ENCODE measurements around the gene SHROOM4. TPM values are rescaled to one million over a fixed set of nuclear protein-coding genes. Genes with fewer than 3 reads are reported as not detected.

Gene SHROOM4
- total and polyA plus RNA-seq, 5 experiments from 2014 or later = not detected

DNA sequence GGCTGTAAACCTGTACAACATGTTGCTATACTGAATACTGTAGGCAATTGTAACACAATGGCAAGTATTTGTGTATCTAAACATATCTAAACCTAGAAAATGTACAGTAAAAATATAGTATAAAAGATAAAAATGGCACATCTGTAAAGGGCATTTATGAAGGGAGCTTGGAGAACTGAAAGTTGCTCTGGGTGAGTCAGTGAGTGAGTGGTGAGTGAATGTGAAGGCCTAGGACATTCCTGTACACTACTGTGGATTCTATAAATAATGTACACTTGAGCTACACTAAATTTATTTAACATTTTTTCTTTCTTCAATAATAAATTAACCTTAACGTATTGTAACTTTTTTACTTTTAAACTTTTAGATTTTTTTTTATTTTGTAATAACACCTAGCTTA lies 5.0 kb upstream of the SHROOM4 start:
- H3K36me3 Mint-ChIP-seq = peaks cover 0 to 5% (median 0%) of the 10 kb centered on the region in 3 donors
- peaks cover 4 to 19% (median 12%) of the 10 kb centered on the region in 5 donors for H3K27me3 Mint-ChIP-seq
- ATAC-seq (no peak), DNase-seq (no peak)
- POLR2A ChIA-PET = no interaction called here
- H3K9me3 Mint-ChIP-seq = peaks cover 0 to 8% (median 0%) of the 10 kb centered on the region in 9 donors
- H3K4me1 Mint-ChIP-seq = peaks cover 0 to 9% (median 3%) of the 10 kb centered on the region in 4 donors
- no peak overlapping the region for H3K27ac Mint-ChIP-seq
- no peak overlapping the region for H3K4me3 Mint-ChIP-seq

DNA sequence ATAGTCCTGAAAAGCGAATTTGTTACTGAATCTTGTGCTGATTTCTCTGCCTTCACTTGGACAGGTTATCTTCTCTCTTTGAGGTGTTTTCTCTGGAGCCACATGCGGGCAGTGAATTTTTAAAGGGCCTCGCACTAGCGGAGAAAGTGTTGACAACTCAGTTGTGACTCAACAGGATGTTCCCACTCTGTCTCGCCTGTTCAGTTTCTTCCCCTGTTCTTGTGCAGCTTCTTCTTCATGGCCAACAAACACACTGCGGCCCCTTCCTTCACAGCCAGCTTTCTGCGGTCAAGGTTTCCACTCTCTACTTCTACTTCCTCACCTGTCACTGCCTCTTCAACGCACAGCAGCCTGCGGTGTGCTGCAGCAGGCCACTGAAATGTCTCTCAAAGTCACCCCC lies 1.1 kb upstream of the SHROOM4 start:
- no peak for ATAC-seq
- H3K36me3 Mint-ChIP-seq = no peaks in the 10 kb centered on the region
- peaks cover 0 to 9% (median 4%) of the 10 kb centered on the region in 4 donors for H3K4me1 Mint-ChIP-seq
- H3K9me3 Mint-ChIP-seq = peaks cover 0 to 2% (median 0%) of the 10 kb centered on the region in 9 donors
- peaks cover 12 to 40% (median 23%) of the 10 kb centered on the region in 5 donors for H3K27me3 Mint-ChIP-seq
- DNase-seq = no peak
- POLR2A ChIA-PET = no interaction called here
- peak overlapping the region in 1 of 10 donors; percentile 10 for H3K4me3 Mint-ChIP-seq
- no peak overlapping the region for H3K27ac Mint-ChIP-seq

DNA sequence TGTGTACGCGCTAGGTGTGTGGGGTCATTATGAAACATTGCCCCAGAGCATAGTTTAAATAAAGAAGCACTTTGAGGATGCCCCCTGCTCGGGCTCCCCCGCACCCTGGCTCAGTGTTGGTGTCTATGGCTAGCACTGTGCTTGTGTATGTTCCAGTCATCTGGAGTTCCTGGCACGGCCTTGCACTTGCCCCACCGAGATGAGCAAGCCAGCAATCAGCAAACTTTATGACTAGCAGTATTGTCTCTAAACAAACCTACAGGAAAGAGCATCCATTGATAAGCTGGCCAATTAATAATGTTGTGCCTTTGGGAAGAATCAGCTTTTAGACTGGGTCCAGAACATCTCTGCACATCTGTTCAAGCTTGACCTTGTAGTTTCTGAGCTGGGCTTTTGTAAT lies 707 bp upstream of the SHROOM4 start:
- peaks cover 0 to 9% (median 4%) of the 10 kb centered on the region in 4 donors for H3K4me1 Mint-ChIP-seq
- peaks cover 0 to 2% (median 0%) of the 10 kb centered on the region in 9 donors for H3K9me3 Mint-ChIP-seq
- no peak overlapping the region for H3K27ac Mint-ChIP-seq
- POLR2A ChIA-PET = no interaction called here
- peaks cover 12 to 44% (median 24%) of the 10 kb centered on the region in 5 donors for H3K27me3 Mint-ChIP-seq
- H3K4me3 Mint-ChIP-seq = peak overlapping the region in 3 of 10 donors; percentile 26 to 48 (median 44)
- no peak for DNase-seq
- no peak for ATAC-seq
- H3K36me3 Mint-ChIP-seq = no peaks in the 10 kb centered on the region

DNA sequence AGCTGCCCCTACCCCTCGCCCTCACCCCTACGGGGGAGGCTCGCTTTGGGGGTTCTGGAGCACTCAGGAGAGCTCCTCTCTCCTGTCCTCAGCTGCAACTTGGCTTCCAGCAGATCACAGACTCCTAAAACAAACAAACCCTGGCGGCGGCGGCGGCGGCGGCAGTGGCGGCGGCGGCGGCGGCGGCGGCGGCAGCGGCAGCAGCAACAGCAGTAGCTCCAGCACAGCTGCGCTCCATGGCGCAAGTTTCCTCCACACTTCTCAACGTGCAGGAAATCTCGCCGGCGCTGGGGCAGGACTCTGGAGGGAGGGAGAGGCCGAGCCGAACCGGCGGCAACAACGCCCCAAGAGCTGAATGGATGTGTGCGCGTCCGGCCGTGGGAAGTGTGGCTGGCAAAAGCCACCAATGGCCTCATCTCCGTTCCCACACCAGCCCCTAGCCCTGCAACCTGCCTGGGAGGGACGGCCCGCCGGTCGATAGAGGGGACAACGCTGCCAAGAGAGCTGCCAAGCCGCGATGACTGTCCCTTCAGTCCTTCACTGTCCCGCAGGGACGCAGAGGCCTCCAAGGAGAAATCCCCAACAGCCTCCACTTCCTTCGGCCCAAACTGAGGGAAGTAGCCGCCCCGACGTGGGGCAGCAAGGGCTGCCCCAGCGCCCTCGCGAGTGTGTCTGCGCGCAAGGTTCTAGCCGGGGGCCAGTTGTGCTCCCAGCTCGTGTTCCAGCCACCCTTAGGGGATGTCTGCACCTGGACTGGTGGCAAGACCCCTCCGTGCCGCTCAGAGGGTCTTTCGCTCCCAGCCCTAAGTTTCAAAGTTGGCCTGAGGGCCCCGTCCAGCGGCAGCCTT lies 775 bp downstream of the SHROOM4 start:
- Mint-ChIP-seq H3K4me3 (peak overlapping the region in 4 of 10 donors; percentile 22 to 61 (median 38)), H3K27me3 (peaks cover 12 to 49% (median 24%) of the 10 kb centered on the region in 5 donors), H3K4me1 (peaks cover 0 to 9% (median 4%) of the 10 kb centered on the region in 4 donors), H3K36me3 (no peaks in the 10 kb centered on the region), H3K27ac (no peak overlapping the region), H3K9me3 (peaks cover 0 to 2% (median 0%) of the 10 kb centered on the region in 9 donors)
- DNase-seq (no peak), ATAC-seq (no peak)
- POLR2A ChIA-PET = no interaction called here

DNA sequence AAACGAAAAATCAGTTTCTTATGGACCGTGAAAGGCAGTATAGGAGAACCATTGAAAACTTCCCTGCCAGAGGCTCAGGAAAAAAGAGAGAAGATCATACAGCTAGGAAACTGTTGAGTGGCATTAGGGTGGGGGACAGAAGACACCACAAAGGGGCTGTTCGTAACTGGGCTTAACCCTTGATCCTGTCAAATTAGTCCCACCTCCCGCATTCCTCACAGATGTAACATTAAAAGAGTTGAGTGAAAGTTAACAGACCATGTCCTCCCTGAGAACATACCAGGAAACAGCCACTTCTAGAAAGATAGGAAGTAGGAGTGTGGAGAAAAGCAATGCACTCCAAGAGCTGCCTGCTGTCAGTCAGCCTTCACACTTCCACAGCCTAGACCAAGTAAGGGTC lies 8.7 kb downstream of the SHROOM4 start:
- ATAC-seq (no peak), DNase-seq (no peak)
- Mint-ChIP-seq H3K4me3 (no peak overlapping the region), H3K27me3 (peaks cover 2 to 14% (median 9%) of the 10 kb centered on the region in 5 donors), H3K9me3 (no peaks in the 10 kb centered on the region), H3K4me1 (no peaks in the 10 kb centered on the region), H3K27ac (no peak overlapping the region), H3K36me3 (no peaks in the 10 kb centered on the region)
- POLR2A ChIA-PET = no interaction called here

DNA sequence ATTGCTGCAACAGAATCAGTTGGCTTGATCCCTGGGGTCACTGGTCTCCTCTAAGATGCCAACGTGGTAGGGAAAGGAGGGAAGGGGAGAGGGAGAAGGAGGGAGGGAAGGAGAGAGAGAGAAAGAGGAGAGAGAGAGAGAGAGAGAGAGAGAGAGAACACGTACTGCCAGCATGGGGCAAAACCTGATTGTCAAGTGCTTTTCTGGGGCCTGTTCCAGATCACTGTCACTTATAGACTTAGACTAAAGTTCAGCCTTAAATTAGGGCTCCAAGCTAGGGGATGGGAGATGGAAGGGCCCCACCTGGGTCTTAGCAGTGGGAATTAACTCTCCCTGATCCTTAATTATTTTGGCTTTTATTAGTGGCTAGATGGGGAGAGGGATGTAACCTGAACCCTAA lies 12.9 kb downstream of the SHROOM4 start:
- no peaks in the 10 kb centered on the region for H3K9me3 Mint-ChIP-seq
- ATAC-seq (no peak), DNase-seq (no peak)
- peaks cover 0 to 13% (median 5%) of the 10 kb centered on the region in 5 donors for H3K27me3 Mint-ChIP-seq
- no peak overlapping the region for H3K4me3 Mint-ChIP-seq
- POLR2A ChIA-PET = no interaction called here
- no peaks in the 10 kb centered on the region for H3K4me1 Mint-ChIP-seq
- H3K36me3 Mint-ChIP-seq = no peaks in the 10 kb centered on the region
- no peak overlapping the region for H3K27ac Mint-ChIP-seq

DNA sequence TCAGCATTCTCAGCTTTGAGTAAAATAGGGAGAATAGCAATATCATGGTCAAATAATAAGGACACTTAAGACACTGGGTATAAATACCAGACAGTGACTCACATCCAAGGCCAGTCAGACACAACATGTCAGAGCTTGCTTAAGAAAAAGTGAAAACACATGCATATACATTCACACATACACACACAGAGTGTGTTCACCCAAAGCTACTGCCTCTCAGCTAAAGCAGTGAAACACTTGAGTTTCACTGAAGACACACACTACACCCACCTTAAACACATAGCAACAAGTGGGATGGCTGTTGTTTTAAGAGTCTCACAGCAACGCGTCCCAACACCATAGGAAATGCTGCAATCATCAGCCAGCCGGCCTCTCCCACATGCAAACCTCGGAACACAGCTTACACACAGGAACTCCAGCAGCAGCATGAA lies 14.4 kb downstream of the SHROOM4 start:
- H3K36me3 Mint-ChIP-seq = no peaks in the 10 kb centered on the region
- H3K9me3 Mint-ChIP-seq = no peaks in the 10 kb centered on the region
- no peak for DNase-seq
- H3K27me3 Mint-ChIP-seq = peaks cover 0 to 15% (median 7%) of the 10 kb centered on the region in 5 donors
- H3K4me1 Mint-ChIP-seq = no peaks in the 10 kb centered on the region
- H3K27ac Mint-ChIP-seq = no peak overlapping the region
- no peak overlapping the region for H3K4me3 Mint-ChIP-seq
- POLR2A ChIA-PET = no interaction called here
- no peak for ATAC-seq

DNA sequence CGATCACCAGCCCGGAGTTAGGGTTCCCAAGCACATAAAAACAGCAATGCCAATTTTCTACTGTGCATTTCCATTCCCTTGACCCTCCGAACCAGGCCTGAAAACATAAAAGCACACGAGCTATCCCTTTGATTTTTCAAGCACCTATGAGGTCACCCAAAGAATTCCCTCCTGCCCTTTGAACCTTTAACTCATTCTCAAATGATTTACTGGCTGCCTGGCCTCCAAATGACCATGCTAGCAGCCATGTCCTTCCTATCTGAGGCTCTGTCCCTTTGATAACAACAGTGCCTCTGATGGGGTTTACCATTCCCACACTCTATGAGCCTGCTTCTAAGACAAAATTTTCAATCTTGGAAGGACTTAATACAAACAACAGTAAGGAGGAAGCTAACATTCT lies 15.2 kb downstream of the SHROOM4 start:
- no peaks in the 10 kb centered on the region for H3K9me3 Mint-ChIP-seq
- POLR2A ChIA-PET = no interaction called here
- no peaks in the 10 kb centered on the region for H3K4me1 Mint-ChIP-seq
- no peak for DNase-seq
- no peak overlapping the region for H3K4me3 Mint-ChIP-seq
- no peak for ATAC-seq
- H3K27me3 Mint-ChIP-seq = peaks cover 0 to 15% (median 7%) of the 10 kb centered on the region in 5 donors
- no peak overlapping the region for H3K27ac Mint-ChIP-seq
- no peaks in the 10 kb centered on the region for H3K36me3 Mint-ChIP-seq

DNA sequence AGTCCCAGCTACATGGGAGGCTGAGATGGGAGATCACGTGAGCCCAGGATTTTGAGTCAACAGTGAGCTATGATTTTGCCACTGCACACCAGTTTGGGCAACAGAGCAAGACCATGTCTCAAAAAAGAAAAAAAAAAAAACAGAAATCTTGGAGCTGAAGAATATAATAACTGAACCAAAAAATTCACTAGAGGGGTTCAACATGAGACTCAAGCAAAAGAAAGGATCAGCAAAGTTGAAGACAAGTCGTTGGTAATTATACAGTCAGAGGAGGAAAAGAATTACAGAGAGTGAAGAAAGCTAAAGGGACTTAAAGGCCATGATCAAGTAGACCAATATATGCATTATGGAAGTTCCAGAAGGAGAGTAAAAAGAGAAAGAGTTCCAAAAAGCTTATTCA lies 26.9 kb downstream of the SHROOM4 start:
- Mint-ChIP-seq H3K9me3 (peaks cover 0 to 20% (median 8%) of the 10 kb centered on the region in 9 donors), H3K36me3 (peaks cover 0 to 13% (median 3%) of the 10 kb centered on the region in 3 donors), H3K4me1 (no peaks in the 10 kb centered on the region), H3K27ac (no peak overlapping the region), H3K27me3 (peaks cover 0 to 23% (median 11%) of the 10 kb centered on the region in 5 donors), H3K4me3 (no peak overlapping the region)
- POLR2A ChIA-PET = no interaction called here
- DNase-seq (no peak), ATAC-seq (no peak)

DNA sequence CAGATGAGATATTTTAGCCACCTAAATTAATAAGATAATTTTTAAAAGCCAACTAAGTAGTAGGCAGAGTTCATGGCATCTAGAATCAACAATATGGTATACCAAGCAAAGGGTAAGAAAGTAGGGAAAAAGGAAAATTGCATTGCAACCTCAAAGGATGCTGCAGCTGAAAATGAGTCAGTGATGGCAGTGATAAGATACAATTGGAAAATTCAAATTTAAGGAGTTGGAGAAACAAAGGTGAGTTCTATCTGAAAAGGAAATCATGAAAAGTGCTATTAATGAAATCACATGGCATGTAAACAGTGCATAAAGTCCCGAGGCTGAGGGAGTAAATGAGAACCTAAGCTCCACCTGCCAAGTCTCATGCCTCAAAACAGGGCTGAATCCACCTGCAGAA lies 33.9 kb downstream of the SHROOM4 start:
- POLR2A ChIA-PET = no interaction called here
- H3K27ac Mint-ChIP-seq = no peak overlapping the region
- no peaks in the 10 kb centered on the region for H3K9me3 Mint-ChIP-seq
- no peaks in the 10 kb centered on the region for H3K4me1 Mint-ChIP-seq
- H3K36me3 Mint-ChIP-seq = no peaks in the 10 kb centered on the region
- no peak overlapping the region for H3K4me3 Mint-ChIP-seq
- H3K27me3 Mint-ChIP-seq = peaks cover 0 to 7% (median 6%) of the 10 kb centered on the region in 5 donors
- DNase-seq (no peak), ATAC-seq (no peak)

DNA sequence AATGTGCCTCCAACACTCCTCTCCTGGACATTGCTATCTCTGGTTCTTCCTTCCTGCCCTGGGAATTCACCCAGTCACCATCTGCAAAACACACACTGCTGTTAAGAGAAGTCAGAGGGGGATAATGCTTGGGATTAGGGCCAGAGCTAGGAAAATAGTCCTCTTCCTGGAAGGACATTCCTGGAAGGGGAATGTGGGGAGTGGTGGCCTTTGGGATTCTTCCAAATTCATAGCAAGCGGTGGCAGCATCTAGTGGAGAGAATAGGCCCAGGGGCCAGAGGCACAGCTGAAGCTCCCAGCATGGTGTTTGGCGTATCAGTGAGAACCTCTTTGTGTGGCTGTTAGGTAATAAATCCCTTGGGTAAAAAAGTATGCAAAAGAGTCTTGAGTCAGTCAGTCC lies 34.3 kb downstream of the SHROOM4 start:
- H3K36me3 Mint-ChIP-seq = no peaks in the 10 kb centered on the region
- POLR2A ChIA-PET = no interaction called here
- no peaks in the 10 kb centered on the region for H3K4me1 Mint-ChIP-seq
- H3K4me3 Mint-ChIP-seq = no peak overlapping the region
- H3K27ac Mint-ChIP-seq = no peak overlapping the region
- peaks cover 0 to 7% (median 6%) of the 10 kb centered on the region in 5 donors for H3K27me3 Mint-ChIP-seq
- no peak for DNase-seq
- no peaks in the 10 kb centered on the region for H3K9me3 Mint-ChIP-seq
- ATAC-seq = no peak

DNA sequence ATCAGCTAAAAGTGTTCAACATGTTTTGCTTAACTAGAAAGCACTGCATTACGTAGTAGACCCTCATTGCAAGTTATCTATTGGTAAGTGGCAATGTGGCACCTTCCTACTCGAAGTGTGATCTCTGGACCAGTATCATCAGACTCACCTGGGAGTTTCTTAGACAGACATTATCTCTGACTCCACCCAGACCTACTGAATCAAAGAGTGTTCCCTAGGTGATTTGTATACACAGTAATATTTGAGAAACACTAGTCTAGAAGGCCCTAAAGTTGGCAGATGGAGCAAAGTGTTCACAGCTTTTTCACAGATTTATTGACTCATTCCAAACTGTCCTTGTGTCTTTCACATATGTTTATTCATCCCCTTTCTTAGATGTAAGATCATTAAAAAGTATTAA lies 35.7 kb downstream of the SHROOM4 start:
- POLR2A ChIA-PET = no interaction called here
- ATAC-seq = no peak
- no peak for DNase-seq
- Mint-ChIP-seq H3K27me3 (peaks cover 0 to 7% (median 6%) of the 10 kb centered on the region in 5 donors), H3K4me3 (no peak overlapping the region), H3K27ac (no peak overlapping the region), H3K9me3 (no peaks in the 10 kb centered on the region), H3K36me3 (no peaks in the 10 kb centered on the region), H3K4me1 (no peaks in the 10 kb centered on the region)

DNA sequence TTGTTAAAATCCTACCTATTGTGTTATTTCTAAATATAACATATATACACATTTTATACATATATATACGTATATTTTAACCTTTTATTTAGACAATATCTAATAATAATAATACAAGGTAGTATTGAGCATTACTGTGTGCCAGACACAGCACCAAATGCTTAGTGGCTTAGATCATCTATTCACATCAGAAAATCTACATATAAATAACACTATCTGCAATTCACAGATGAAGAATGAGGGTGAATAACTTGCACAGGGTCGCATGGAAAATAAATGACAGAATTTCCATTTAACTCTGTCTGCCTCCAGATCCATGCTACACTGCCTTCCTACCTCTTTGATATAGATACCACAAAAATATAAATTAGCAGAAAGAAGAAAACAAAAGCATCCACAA lies 37.7 kb downstream of the SHROOM4 start:
- Mint-ChIP-seq H3K9me3 (no peaks in the 10 kb centered on the region), H3K36me3 (no peaks in the 10 kb centered on the region), H3K4me3 (no peak overlapping the region), H3K4me1 (no peaks in the 10 kb centered on the region), H3K27me3 (peaks cover 0 to 7% (median 0%) of the 10 kb centered on the region in 5 donors), H3K27ac (no peak overlapping the region)
- ATAC-seq = no peak
- POLR2A ChIA-PET = no interaction called here
- DNase-seq = no peak

DNA sequence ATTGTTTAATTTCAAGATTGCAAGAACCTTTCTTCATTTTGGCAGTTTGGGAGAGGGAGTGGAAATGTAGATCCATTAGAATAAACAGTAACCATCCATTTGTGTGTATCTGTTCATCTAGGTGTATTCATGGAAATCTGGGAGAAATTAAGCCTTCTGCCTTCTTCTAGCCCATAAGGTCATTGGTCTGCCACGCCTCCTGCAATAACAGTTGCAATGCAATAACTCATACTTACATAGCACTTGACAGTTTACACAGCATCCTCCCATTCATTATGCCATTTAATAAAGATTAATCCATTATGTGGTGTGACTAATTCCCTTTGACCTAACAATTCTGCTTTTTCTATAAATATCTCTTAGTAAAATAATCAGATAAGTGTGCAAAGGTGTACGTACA lies 42.6 kb downstream of the SHROOM4 start:
- no peak for ATAC-seq
- Mint-ChIP-seq H3K4me3 (no peak overlapping the region), H3K36me3 (no peaks in the 10 kb centered on the region), H3K9me3 (no peaks in the 10 kb centered on the region), H3K4me1 (no peaks in the 10 kb centered on the region), H3K27ac (no peak overlapping the region), H3K27me3 (no peaks in the 10 kb centered on the region)
- no peak for DNase-seq
- POLR2A ChIA-PET = no interaction called here

Measured in naive thymus-derived CD8-positive, alpha-beta T cell (primary cell).